Osteoblast (primary cell): ENCODE measurements around the gene CD63. TPM values are rescaled to one million over a fixed set of nuclear protein-coding genes. Genes with fewer than 3 reads are reported as not detected.
"Not testable (repeated sequence)": the region's sequence is repeated elsewhere in the genome, so short reads cannot be mapped to it uniquely, and the experiment has no call there.

Experiments
- DNase-seq: peaks from one replicate; pipeline ENCODE4 v3.0.0; 2011; ENCODE audit warnings: low spot score, mixed read lengths; ENCODE audit not compliant: insufficient read length; ENCODE audit errors: missing footprints
- H2AFZ ChIP-seq: 2 replicates; pipeline ENCODE4 v1.6.0; 2011; ENCODE audit warnings: mild to moderate bottlenecking, low read length
- H3K27ac ChIP-seq: 2 replicates; pipeline ENCODE4 v1.5.1; 2011; ENCODE audit warnings: mild to moderate bottlenecking, low read depth, low read length, moderate library complexity
- H3K27me3 ChIP-seq: 2 replicates; pipeline ENCODE4 v1.6.0; 2012; ENCODE audit warnings: mild to moderate bottlenecking, control low read depth, inconsistent platforms, low read length, moderate library complexity; ENCODE audit not compliant: insufficient read depth
- H3K36me3 ChIP-seq: 2 replicates; pipeline ENCODE4 v1.5.1; 2011; ENCODE audit warnings: mild to moderate bottlenecking, low read length, control low read depth, moderate library complexity; ENCODE audit not compliant: insufficient read depth
- H3K4me1 ChIP-seq: 2 replicates; pipeline ENCODE4 v1.5.1; 2011; ENCODE audit warnings: mild to moderate bottlenecking, low read length, control low read depth, moderate library complexity; ENCODE audit not compliant: insufficient read depth
- H3K4me2 ChIP-seq: 2 replicates; pipeline ENCODE4 v1.6.0; 2011; ENCODE audit warnings: mild to moderate bottlenecking, low read length; ENCODE audit not compliant: insufficient read depth
- H3K4me3 ChIP-seq: fragments of 200-600 bp; sonication (generic); 3 replicates; pipeline ENCODE4 v1.5.1; 2012; ENCODE audit warnings: mild to moderate bottlenecking, low read length, inconsistent platforms; ENCODE audit not compliant: insufficient read depth
- H3K79me2 ChIP-seq: 2 replicates; pipeline ENCODE4 v1.6.0; 2012; ENCODE audit warnings: mild to moderate bottlenecking, low read length, control low read depth, inconsistent platforms; ENCODE audit not compliant: insufficient read depth
- H3K9me3 ChIP-seq: 2 replicates; pipeline ENCODE4 v1.5.1; 2011; ENCODE audit warnings: low read depth, low read length, control low read depth
- H4K20me1 ChIP-seq: 2 replicates; pipeline ENCODE4 v1.6.0; 2012; ENCODE audit warnings: mild to moderate bottlenecking, low read length, control low read depth; ENCODE audit not compliant: insufficient read depth
- CTCF ChIP-seq: IDR thresholded peaks from 2 replicates; pipeline ENCODE4 v1.5.1; 2011; ENCODE audit warnings: mild to moderate bottlenecking, low read depth, low read length, moderate library complexity; ENCODE audit errors: extremely low read depth
- total RNA-seq: library from RNA; depleted of rRNA; stranded (reverse); fragments of >200 nt; gene quantifications from 2 replicates; pipeline ENCODE4 v1.2.3, GENCODE V29; 2012

CD63 gene
- total RNA-seq, 1 donor, result 3,072 TPM

GRCh38 chr12:55765736-55766290 lies 37.0 kb upstream of the CD63 start:
- H4K20me1 ChIP-seq, result peaks cover 2% of the 10 kb centered on the region
- H3K27me3 ChIP-seq, result no peaks in the 10 kb centered on the region
- no peak overlapping the region for H3K4me3 ChIP-seq
- peaks cover 19% of the 10 kb centered on the region for H3K79me2 ChIP-seq
- no peak for DNase-seq
- H3K27ac ChIP-seq, result no peak overlapping the region
- peaks cover 38% of the 10 kb centered on the region for H3K36me3 ChIP-seq
- H3K9me3 ChIP-seq, result no peaks in the 10 kb centered on the region
- H3K4me1 ChIP-seq, result no peaks in the 10 kb centered on the region
- TF ChIP-seq CTCF, result no peak
- no peak overlapping the region for H2AFZ ChIP-seq
- H3K4me2 ChIP-seq, result no peak overlapping the region

GRCh38 chr12:55762646-55763045 lies 33.8 kb upstream of the CD63 start:
- Histone ChIP-seq H4K20me1 (peaks cover 2% of the 10 kb centered on the region), H3K9me3 (no peaks in the 10 kb centered on the region), H3K27ac (no peak overlapping the region), H2AFZ (no peak overlapping the region), H3K4me3 (no peak overlapping the region), H3K79me2 (peaks cover 15% of the 10 kb centered on the region), H3K4me1 (no peaks in the 10 kb centered on the region), H3K4me2 (no peak overlapping the region), H3K27me3 (no peaks in the 10 kb centered on the region), H3K36me3 (peaks cover 45% of the 10 kb centered on the region)
- no peak for TF ChIP-seq CTCF
- no peak for DNase-seq

GRCh38 chr12:55760663-55761062 lies 31.9 kb upstream of the CD63 start:
- Histone ChIP-seq H3K27me3 (no peaks in the 10 kb centered on the region), H3K9me3 (no peaks in the 10 kb centered on the region), H3K79me2 (peaks cover 6% of the 10 kb centered on the region), H3K4me3 (no peak overlapping the region), H3K4me1 (no peaks in the 10 kb centered on the region), H4K20me1 (peaks cover 2% of the 10 kb centered on the region), H3K4me2 (no peak overlapping the region), H2AFZ (no peak overlapping the region), H3K36me3 (peaks cover 51% of the 10 kb centered on the region), H3K27ac (no peak overlapping the region)
- no peak for DNase-seq
- TF ChIP-seq CTCF, result no peak

- peaks cover 69% of the 10 kb centered on the region for H3K36me3 ChIP-seq
These were observed 29.8 kb upstream of the CD63 start for GRCh38 chr12:55758575-55758974.

More at GRCh38 chr12:55758575-55758974, 29.8 kb upstream of the CD63 start:
- H3K4me3 ChIP-seq, H3K79me2 ChIP-seq, H3K4me2 ChIP-seq, H3K9me3 ChIP-seq, H3K27ac ChIP-seq, H3K4me1 ChIP-seq, H3K27me3 ChIP-seq, H2AFZ ChIP-seq, DNase-seq, H4K20me1 ChIP-seq: not testable (repeated sequence)
